ENCODE measurements around the gene SHANK1.

SHANK1 gene

DNA sequence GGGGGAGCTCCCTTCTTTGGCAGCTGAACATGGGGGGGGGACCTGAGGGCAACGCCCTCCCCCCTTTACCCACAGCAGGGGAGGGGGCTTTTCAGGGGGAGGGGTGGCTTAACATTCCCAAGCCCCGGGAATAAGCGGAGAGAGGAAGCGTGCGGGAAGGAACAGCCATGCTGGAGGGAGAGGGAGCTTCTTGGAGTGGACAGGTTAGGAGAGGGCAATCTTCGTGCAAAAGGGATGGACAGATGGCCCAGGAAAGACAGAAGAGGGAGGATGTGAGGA is 59.6 kb downstream of the SHANK1 start:
- TF ChIP-seq, protein P1, sequence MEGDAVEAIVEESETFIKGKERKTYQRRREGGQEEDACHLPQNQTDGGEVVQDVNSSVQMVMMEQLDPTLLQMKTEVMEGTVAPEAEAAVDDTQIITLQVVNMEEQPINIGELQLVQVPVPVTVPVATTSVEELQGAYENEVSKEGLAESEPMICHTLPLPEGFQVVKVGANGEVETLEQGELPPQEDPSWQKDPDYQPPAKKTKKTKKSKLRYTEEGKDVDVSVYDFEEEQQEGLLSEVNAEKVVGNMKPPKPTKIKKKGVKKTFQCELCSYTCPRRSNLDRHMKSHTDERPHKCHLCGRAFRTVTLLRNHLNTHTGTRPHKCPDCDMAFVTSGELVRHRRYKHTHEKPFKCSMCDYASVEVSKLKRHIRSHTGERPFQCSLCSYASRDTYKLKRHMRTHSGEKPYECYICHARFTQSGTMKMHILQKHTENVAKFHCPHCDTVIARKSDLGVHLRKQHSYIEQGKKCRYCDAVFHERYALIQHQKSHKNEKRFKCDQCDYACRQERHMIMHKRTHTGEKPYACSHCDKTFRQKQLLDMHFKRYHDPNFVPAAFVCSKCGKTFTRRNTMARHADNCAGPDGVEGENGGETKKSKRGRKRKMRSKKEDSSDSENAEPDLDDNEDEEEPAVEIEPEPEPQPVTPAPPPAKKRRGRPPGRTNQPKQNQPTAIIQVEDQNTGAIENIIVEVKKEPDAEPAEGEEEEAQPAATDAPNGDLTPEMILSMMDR (IDR thresholded peaks at IDR 0.05; ENCODE audit: low read depth, low read length): no peak
- DNase-seq (ENCODE audit: extremely low read depth, low read depth): no peak

DNA sequence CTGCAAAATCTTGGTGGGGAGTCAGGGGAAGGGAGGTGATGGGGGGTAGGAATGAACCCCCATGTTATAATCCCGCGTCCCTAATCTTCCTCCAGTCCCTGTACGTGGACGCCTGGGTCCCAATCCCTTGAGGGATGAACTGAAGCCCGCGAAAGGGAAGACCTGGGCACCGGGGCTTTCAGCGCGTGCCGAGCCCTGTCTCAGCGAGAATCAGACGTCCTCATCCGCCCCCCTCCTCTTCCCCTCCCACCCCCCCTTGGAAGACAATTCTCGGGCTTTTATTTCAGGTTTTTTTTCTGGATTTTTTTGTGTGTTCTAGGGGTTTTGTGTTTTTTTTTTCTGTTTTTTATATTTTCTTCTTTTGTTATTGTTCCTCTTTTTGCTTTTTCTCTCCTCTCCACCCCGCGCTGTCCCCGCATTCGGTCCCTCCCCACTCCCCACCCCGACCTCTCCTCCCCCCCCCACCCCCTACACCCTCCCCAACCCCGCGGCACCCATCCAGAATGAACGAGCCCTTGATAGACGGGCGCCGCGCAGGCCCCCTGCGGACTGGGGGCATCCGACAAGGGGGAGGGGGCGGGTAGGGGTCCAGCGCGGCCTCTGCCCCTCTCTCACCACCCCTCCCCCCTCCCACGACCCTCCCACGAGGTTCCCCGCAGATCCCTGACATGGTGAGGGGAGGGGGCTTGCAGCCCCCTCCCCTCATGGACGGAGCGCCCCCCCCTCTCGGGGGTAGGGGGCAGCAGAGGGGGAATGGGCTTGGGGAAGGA is 60.1 kb downstream of the SHANK1 start:
- TF ChIP-seq, protein P1 (IDR thresholded peaks at IDR 0.05; ENCODE audit: low read depth, low read length): no peak
- no peak for DNase-seq (ENCODE audit: extremely low read depth, low read depth)

DNA sequence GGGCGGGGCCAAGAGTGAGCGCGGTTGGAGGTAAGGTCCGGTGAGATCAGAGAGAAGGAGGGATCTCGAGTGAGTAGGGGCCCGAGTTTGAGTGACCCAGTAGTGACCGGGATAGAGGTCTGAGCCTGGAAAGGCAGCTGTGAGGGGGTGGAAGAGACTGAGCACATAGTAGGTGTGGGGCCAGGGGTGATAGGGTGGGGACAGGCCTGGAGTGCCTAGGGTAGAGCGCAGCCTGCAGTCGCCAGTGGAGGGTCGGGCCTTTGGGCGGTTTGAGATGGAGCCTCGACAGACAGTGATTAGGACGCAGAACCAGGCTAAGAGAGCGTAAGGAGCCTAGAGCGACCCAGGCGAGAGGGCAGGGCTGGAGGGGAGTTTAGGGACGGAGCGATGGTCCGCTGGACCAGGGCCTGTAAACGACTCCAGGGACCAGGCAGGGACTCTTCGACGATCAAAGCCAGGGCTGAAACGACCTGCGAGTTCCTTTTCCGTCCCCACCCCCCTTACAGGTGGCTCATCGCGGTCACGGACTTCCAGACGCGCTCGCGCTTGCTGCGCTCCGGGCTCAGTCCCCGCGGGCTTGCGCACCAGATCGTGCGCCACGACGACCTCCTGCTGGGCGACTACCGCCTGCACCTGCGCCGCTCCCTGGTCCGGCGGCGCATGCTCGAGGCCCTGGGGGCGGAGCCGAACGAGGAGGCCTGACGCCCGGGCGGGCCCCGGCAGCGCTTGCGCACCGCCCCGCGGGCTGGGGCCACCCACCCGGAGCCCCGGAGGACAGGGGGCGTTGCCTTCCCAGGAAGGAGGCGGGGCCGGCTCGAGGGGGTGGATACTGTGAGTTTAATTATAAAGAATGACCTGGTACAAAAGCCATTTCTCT is 60.9 kb downstream of the SHANK1 start:
- TF ChIP-seq, protein P1 (IDR thresholded peaks at IDR 0.05; ENCODE audit: low read depth, low read length): no peak
- DNase-seq (ENCODE audit: extremely low read depth, low read depth): no peak

DNA sequence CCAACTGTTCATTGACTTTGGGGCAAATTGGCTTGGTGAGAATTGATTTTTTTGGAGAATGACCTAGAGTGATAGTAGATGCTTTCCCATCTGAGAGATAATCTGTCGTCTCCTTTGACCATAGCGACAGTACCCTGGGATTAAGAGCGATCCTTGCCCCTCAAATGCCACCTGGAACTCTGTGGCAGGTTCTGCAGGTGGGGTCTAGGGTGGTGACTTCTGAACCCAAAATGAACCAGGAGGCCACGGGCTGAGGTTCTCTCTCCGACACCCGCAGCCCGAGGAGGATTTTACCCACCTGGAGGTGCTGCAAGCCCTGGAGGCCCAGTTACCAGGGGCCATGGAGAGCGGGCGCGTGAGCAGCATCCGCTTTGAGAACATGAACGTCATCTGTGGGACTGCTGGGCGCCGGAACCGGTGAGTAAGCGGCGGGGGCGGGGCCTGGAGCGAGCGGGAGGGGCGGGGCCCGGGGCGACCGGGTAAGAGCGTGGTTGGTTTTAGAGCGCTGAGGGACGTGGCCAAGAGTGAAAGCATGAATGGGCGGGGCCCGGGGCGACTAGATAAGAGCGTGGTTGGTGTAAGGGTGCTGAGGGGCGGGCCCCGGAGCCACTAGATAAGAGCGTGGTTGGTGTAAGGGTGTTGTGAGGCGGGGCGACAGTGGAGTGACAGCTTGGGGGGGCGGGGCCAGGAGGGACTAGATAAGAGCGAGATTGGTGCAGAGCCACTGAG is 61.7 kb downstream of the SHANK1 start:
- DNase-seq (ENCODE audit: extremely low read depth, low read depth): peak; percentile 94
- TF ChIP-seq, protein P1 (IDR thresholded peaks at IDR 0.05; ENCODE audit: low read depth, low read length): no peak

DNA sequence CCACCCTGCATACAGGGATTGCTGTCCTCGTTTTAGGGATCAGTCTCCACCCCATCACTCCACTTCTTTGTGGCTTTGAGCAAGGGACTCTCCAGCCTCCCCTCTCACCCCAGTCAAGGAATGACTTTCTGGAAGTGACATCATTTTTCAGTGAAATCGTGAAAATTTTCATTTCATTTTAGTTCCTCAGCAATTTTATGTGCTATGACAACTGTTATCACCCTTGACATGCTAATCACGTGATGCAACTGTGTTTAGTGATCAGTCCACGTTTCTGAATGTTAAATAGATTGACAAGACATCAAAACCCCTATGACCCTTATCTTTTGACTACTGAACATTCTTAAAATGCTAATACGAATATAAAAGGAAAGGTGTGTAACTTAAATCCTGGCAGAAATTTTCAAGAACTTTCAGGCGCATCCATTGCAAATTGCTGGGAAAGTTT is 62.4 kb downstream of the SHANK1 start:
- TF ChIP-seq, protein P1 (IDR thresholded peaks at IDR 0.05; ENCODE audit: low read depth, low read length): no peak

DNA sequence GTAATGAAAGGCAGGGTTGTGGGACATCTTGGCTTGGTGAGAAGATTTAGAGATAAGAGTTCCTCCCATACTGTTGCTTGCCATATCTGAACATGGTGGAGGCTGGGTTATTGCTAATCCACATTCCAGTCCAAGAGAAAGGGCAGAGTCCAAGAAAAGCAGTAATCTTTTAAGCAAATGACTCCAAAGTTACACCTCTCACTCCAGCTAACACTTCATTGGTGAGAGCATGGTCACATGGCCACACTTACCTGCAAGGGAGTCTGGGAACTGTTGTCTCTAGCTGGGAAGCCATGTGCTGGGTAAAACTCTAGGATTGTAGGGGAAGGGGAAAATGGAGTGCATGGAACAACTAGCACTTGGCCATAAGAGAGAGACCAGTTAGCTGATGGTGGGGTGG is 64.7 kb downstream of the SHANK1 start:
- DNase-seq (ENCODE audit: extremely low read depth, low read depth): no peak
- TF ChIP-seq, protein P1 (IDR thresholded peaks at IDR 0.05; ENCODE audit: low read depth, low read length): no peak

More for the DNA sequence above, 62.4 kb downstream of the SHANK1 start:
- DNase-seq (ENCODE audit: extremely low read depth, low read depth): no peak

Data from AG09319 (cell line).